ENCODE results near the gene LLCFC1.

Gene LLCFC1

GRCh38 chr7:142943706-142944268 is 4.5 kb downstream of the LLCFC1 start:
- peaks cover 0 to 2% of the 10 kb centered on the region in 2 donors for H3K27me3 ChIP-seq (ENCODE audit: control insufficient read depth in 1 of 2, insufficient read depth in 2 of 2, low read length in 2 of 2)
- no peak overlapping the region for H3K27ac ChIP-seq (ENCODE audit: low read length)
- H3K4me3 ChIP-seq (ENCODE audit: low read length in 2 of 2), result no peak overlapping the region
- H3K9ac ChIP-seq (ENCODE audit: low read length in 2 of 2), result no peak overlapping the region
- H3K9me3 ChIP-seq (ENCODE audit: control insufficient read depth in 2 of 2, low read length in 2 of 2), result no peaks in the 10 kb centered on the region
- H3K36me3 ChIP-seq (ENCODE audit: control insufficient read depth in 2 of 2, insufficient read depth in 2 of 2, low read length in 2 of 2), result no peaks in the 10 kb centered on the region
- H3K4me1 ChIP-seq (ENCODE audit: control insufficient read depth, insufficient read depth, low read length), result no peaks in the 10 kb centered on the region

GRCh38 chr7:142945001-142945400 is 5.7 kb downstream of the LLCFC1 start:
- Histone ChIP-seq H3K27ac (ENCODE audit: low read length) (no peak overlapping the region), H3K36me3 (ENCODE audit: control insufficient read depth in 2 of 2, insufficient read depth in 2 of 2, low read length in 2 of 2) (no peaks in the 10 kb centered on the region)

GRCh38 chr7:142948603-142949002 is 9.3 kb downstream of the LLCFC1 start:
- Histone ChIP-seq H3K4me3 (ENCODE audit: low read length in 2 of 2) (no peak overlapping the region), H3K9me3 (ENCODE audit: control insufficient read depth in 2 of 2, low read length in 2 of 2) (no peaks in the 10 kb centered on the region), H3K36me3 (ENCODE audit: control insufficient read depth in 2 of 2, insufficient read depth in 2 of 2, low read length in 2 of 2) (no peaks in the 10 kb centered on the region), H3K9ac (ENCODE audit: low read length in 2 of 2) (no peak overlapping the region), H3K27me3 (ENCODE audit: control insufficient read depth in 1 of 2, insufficient read depth in 2 of 2, low read length in 2 of 2) (peaks cover 0 to 2% of the 10 kb centered on the region in 2 donors), H3K27ac (ENCODE audit: low read length) (no peak overlapping the region), H3K4me1 (ENCODE audit: control insufficient read depth, insufficient read depth, low read length) (no peaks in the 10 kb centered on the region)

More at GRCh38 chr7:142945001-142945400, 5.7 kb downstream of the LLCFC1 start:
- H3K4me3 ChIP-seq (ENCODE audit: low read length in 2 of 2), result no peak overlapping the region
- H3K9me3 ChIP-seq (ENCODE audit: control insufficient read depth in 2 of 2, low read length in 2 of 2), result no peaks in the 10 kb centered on the region
- H3K9ac ChIP-seq (ENCODE audit: low read length in 2 of 2), result no peak overlapping the region
- H3K4me1 ChIP-seq (ENCODE audit: control insufficient read depth, insufficient read depth, low read length), result no peaks in the 10 kb centered on the region
- peaks cover 0 to 2% of the 10 kb centered on the region in 2 donors for H3K27me3 ChIP-seq (ENCODE audit: control insufficient read depth in 1 of 2, insufficient read depth in 2 of 2, low read length in 2 of 2)

- H3K9me3 ChIP-seq (ENCODE audit: control insufficient read depth in 2 of 2, low read length in 2 of 2), result peaks cover 4 to 6% of the 10 kb centered on the region in 2 donors
- no peak overlapping the region for H3K4me3 ChIP-seq (ENCODE audit: low read length in 2 of 2)
Observed at GRCh38 chr7:142950235-142950634, 11.0 kb downstream of the LLCFC1 start.

GRCh38 chr7:142954680-142955268 is 15.5 kb downstream of the LLCFC1 start:
- H3K36me3 ChIP-seq (ENCODE audit: control insufficient read depth in 2 of 2, insufficient read depth in 2 of 2, low read length in 2 of 2), result no peaks in the 10 kb centered on the region
- no peak overlapping the region for H3K4me3 ChIP-seq (ENCODE audit: low read length in 2 of 2)
- no peaks in the 10 kb centered on the region for H3K4me1 ChIP-seq (ENCODE audit: control insufficient read depth, insufficient read depth, low read length)
- H3K27ac ChIP-seq (ENCODE audit: low read length), result no peak overlapping the region
- no peaks in the 10 kb centered on the region for H3K27me3 ChIP-seq (ENCODE audit: control insufficient read depth in 1 of 2, insufficient read depth in 2 of 2, low read length in 2 of 2)
- H3K9me3 ChIP-seq (ENCODE audit: control insufficient read depth in 2 of 2, low read length in 2 of 2), result peaks cover 4 to 6% of the 10 kb centered on the region in 2 donors
- H3K9ac ChIP-seq (ENCODE audit: low read length in 2 of 2), result no peak overlapping the region

More at GRCh38 chr7:142950235-142950634, 11.0 kb downstream of the LLCFC1 start:
- peaks cover 0 to 2% of the 10 kb centered on the region in 2 donors for H3K27me3 ChIP-seq (ENCODE audit: control insufficient read depth in 1 of 2, insufficient read depth in 2 of 2, low read length in 2 of 2)
- H3K4me1 ChIP-seq (ENCODE audit: control insufficient read depth, insufficient read depth, low read length), result no peaks in the 10 kb centered on the region
- H3K9ac ChIP-seq (ENCODE audit: low read length in 2 of 2), result no peak overlapping the region
- no peaks in the 10 kb centered on the region for H3K36me3 ChIP-seq (ENCODE audit: control insufficient read depth in 2 of 2, insufficient read depth in 2 of 2, low read length in 2 of 2)
- H3K27ac ChIP-seq (ENCODE audit: low read length), result no peak overlapping the region

- H3K9me3 ChIP-seq (ENCODE audit: control insufficient read depth in 2 of 2, low read length in 2 of 2), result peaks cover 4 to 6% of the 10 kb centered on the region in 2 donors
Observed at GRCh38 chr7:142956951-142957623, 17.8 kb downstream of the LLCFC1 start.

GRCh38 chr7:142957723-142958122 is 18.4 kb downstream of the LLCFC1 start:
- no peaks in the 10 kb centered on the region for H3K36me3 ChIP-seq (ENCODE audit: control insufficient read depth in 2 of 2, insufficient read depth in 2 of 2, low read length in 2 of 2)
- no peaks in the 10 kb centered on the region for H3K27me3 ChIP-seq (ENCODE audit: control insufficient read depth in 1 of 2, insufficient read depth in 2 of 2, low read length in 2 of 2)
- peaks cover 4 to 6% of the 10 kb centered on the region in 2 donors for H3K9me3 ChIP-seq (ENCODE audit: control insufficient read depth in 2 of 2, low read length in 2 of 2)
- no peak overlapping the region for H3K9ac ChIP-seq (ENCODE audit: low read length in 2 of 2)
- no peak overlapping the region for H3K27ac ChIP-seq (ENCODE audit: low read length)
- H3K4me1 ChIP-seq (ENCODE audit: control insufficient read depth, insufficient read depth, low read length), result no peaks in the 10 kb centered on the region
- H3K4me3 ChIP-seq (ENCODE audit: low read length in 2 of 2), result no peak overlapping the region

More at GRCh38 chr7:142956951-142957623, 17.8 kb downstream of the LLCFC1 start:
- Histone ChIP-seq H3K36me3 (ENCODE audit: control insufficient read depth in 2 of 2, insufficient read depth in 2 of 2, low read length in 2 of 2) (no peaks in the 10 kb centered on the region), H3K9ac (ENCODE audit: low read length in 2 of 2) (no peak overlapping the region), H3K4me3 (ENCODE audit: low read length in 2 of 2) (no peak overlapping the region), H3K27me3 (ENCODE audit: control insufficient read depth in 1 of 2, insufficient read depth in 2 of 2, low read length in 2 of 2) (no peaks in the 10 kb centered on the region), H3K4me1 (ENCODE audit: control insufficient read depth, insufficient read depth, low read length) (no peaks in the 10 kb centered on the region), H3K27ac (ENCODE audit: low read length) (no peak overlapping the region)

GRCh38 chr7:142959202-142959601 is 19.9 kb downstream of the LLCFC1 start:
- Histone ChIP-seq H3K4me3 (ENCODE audit: low read length in 2 of 2) (no peak overlapping the region), H3K27me3 (ENCODE audit: control insufficient read depth in 1 of 2, insufficient read depth in 2 of 2, low read length in 2 of 2) (no peaks in the 10 kb centered on the region), H3K9ac (ENCODE audit: low read length in 2 of 2) (no peak overlapping the region), H3K4me1 (ENCODE audit: control insufficient read depth, insufficient read depth, low read length) (no peaks in the 10 kb centered on the region), H3K27ac (ENCODE audit: low read length) (no peak overlapping the region), H3K9me3 (ENCODE audit: control insufficient read depth in 2 of 2, low read length in 2 of 2) (peaks cover 4 to 6% of the 10 kb centered on the region in 2 donors), H3K36me3 (ENCODE audit: control insufficient read depth in 2 of 2, insufficient read depth in 2 of 2, low read length in 2 of 2) (no peaks in the 10 kb centered on the region)

- H3K36me3 ChIP-seq (ENCODE audit: control insufficient read depth in 2 of 2, insufficient read depth in 2 of 2, low read length in 2 of 2), result no peaks in the 10 kb centered on the region
Observed at GRCh38 chr7:142960955-142961512, 21.8 kb downstream of the LLCFC1 start.

GRCh38 chr7:142961595-142961972 is 22.3 kb downstream of the LLCFC1 start:
- no peak overlapping the region for H3K27ac ChIP-seq (ENCODE audit: low read length)
- H3K36me3 ChIP-seq (ENCODE audit: control insufficient read depth in 2 of 2, insufficient read depth in 2 of 2, low read length in 2 of 2), result no peaks in the 10 kb centered on the region
- H3K9ac ChIP-seq (ENCODE audit: low read length in 2 of 2), result no peak overlapping the region
- no peaks in the 10 kb centered on the region for H3K4me1 ChIP-seq (ENCODE audit: control insufficient read depth, insufficient read depth, low read length)
- H3K4me3 ChIP-seq (ENCODE audit: low read length in 2 of 2), result no peak overlapping the region
- H3K27me3 ChIP-seq (ENCODE audit: control insufficient read depth in 1 of 2, insufficient read depth in 2 of 2, low read length in 2 of 2), result no peaks in the 10 kb centered on the region
- no peaks in the 10 kb centered on the region for H3K9me3 ChIP-seq (ENCODE audit: control insufficient read depth in 2 of 2, low read length in 2 of 2)

More at GRCh38 chr7:142960955-142961512, 21.8 kb downstream of the LLCFC1 start:
- no peak overlapping the region for H3K9ac ChIP-seq (ENCODE audit: low read length in 2 of 2)
- H3K9me3 ChIP-seq (ENCODE audit: control insufficient read depth in 2 of 2, low read length in 2 of 2), result no peaks in the 10 kb centered on the region
- H3K27ac ChIP-seq (ENCODE audit: low read length), result no peak overlapping the region
- H3K4me3 ChIP-seq (ENCODE audit: low read length in 2 of 2), result no peak overlapping the region
- H3K27me3 ChIP-seq (ENCODE audit: control insufficient read depth in 1 of 2, insufficient read depth in 2 of 2, low read length in 2 of 2), result no peaks in the 10 kb centered on the region
- no peaks in the 10 kb centered on the region for H3K4me1 ChIP-seq (ENCODE audit: control insufficient read depth, insufficient read depth, low read length)
